Esophagus muscularis mucosa (tissue), 4 donors: ENCODE results near the gene GJB6.

Source experiments
- CTCF ChIP-seq, 3 experiments: fragments of 200-600 bp in 2 of 3; fragments of 450-650 bp in 1 of 3; sonication (generic) in 2 of 3; IDR thresholded peaks; one replicate each; pipeline ENCODE4 v1.5.1; 2017 to 2019; ENCODE audit warnings: antibody characterized with exemption in 3 of 3, mild to moderate bottlenecking in 2 of 3, moderate library complexity in 1 of 3
- EP300 ChIP-seq: sonication (generic); formaldehyde crosslinking; IDR thresholded peaks from one replicate; pipeline ENCODE4 v1.6.1; 2017; ENCODE audit warnings: antibody characterized with exemption
- POLR2A ChIP-seq: fragments of 450-650 bp; IDR thresholded peaks from one replicate; pipeline ENCODE4 v1.6.1; 2017; ENCODE audit warnings: antibody characterized with exemption, moderate library complexity, mild to moderate bottlenecking, low read depth
- POLR2AphosphoS5 ChIP-seq, 2 donors: sonication (generic); formaldehyde crosslinking; IDR thresholded peaks; one replicate each; pipeline ENCODE4 v1.6.1; 2017; ENCODE audit warnings: antibody characterized with exemption in 2 of 2

- TF ChIP-seq POLR2A (no peak), EP300 (no peak), CTCF (IDR thresholded peaks at IDR 0.05) (no peak), POLR2AphosphoS5 (IDR thresholded peaks at IDR 0.05) (no peak)
Measured at GRCh38 chr13:20219577-20219976, 12.5 kb downstream of the GJB6 start.
